ENCODE measurements around the gene AP1B1. TPM values are rescaled to one million over a fixed set of nuclear protein-coding genes. Genes with fewer than 3 reads are reported as not detected.
"Not testable (repeated sequence)": the region's sequence is repeated elsewhere in the genome, so short reads cannot be mapped to it uniquely, and the experiment has no call there.

The AP1B1 gene
- total RNA-seq, 2 donors from 2014 or later = 44.2 to 44.6 TPM

- intact Hi-C loops (cut with DNase I) = loop anchor here in 1 of 2 donors (5.0 kb wide), 1 partner anchor 50 kb away; the partner anchor contains the start of gene GAS2L1
- not testable (repeated sequence) for DNase-seq, ATAC-seq
These were observed 31.0 kb downstream of the AP1B1 start for GRCh38 chr22:29357193-29357890.

DNA sequence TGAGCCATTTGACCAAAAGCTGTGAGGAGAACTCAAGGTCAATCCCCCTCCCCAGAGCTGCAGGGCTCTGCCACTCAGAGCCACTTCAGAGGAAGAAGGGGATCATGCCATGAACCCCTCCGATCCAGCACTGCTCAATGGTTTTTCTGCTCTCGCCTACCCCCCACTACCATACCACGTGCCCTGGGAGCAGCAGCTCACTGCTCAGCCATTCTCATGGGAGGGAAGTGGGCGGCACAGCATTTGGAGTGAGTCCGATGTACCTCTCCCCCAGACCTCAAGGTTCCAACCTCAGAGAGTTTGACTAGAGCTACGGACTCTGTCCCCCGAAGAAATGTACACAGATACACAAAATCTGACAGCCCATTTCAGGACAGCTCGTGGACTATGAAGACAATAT is 34.5 kb downstream of the AP1B1 start:
- no peak for ATAC-seq

GRCh38 chr22:29353286-29353685 is 35.1 kb downstream of the AP1B1 start:
- intact Hi-C loops (cut with DNase I) = no loop called here
- no peak for ATAC-seq
- DNase-seq = no peak

More for the DNA sequence above, 34.5 kb downstream of the AP1B1 start:
- intact Hi-C loops (cut with DNase I) = no loop called here
- no peak for DNase-seq

DNA sequence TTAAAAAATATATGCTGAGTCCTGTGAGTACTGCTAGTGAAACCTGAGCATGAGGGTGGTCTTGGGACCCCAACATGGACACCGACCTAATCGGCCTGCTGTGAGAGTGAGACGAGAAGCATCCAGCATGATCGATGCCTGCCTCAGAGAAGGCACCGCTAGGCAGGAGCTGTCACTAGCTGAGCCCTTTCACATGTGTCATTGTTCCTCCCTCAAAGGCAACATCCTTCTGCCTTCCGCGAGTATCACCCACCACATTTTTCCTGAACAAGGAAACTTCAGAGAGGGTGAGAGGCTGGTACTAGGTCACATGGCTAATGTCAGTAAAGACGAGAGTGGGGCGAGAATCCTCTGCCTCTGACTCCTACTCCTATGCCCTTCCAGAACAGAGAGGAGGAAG is 35.6 kb downstream of the AP1B1 start:
- DNase-seq (no peak), ATAC-seq (no peak)
- intact Hi-C loops (cut with DNase I) = no loop called here

DNA sequence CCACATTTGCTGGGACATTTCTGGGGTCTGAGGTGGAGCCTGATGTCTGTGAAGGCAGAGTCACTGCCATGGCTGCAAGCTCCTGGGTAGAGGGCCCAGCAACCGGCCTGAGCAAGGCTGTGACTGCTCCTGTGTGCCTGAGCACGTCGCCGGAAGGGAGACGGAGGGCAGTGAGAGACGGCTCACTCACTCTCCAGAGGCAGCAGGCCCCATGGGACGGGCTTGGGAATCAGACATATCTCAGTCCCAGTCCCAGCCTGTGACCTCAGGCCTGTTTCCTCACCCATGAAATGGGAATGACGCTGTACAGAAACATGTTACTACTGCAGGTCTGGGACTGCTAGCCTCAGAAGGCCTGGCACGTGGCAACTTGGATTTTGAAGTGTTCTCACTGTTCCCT is 36.5 kb downstream of the AP1B1 start:
- ATAC-seq = no peak
- intact Hi-C loops (cut with DNase I) = no loop called here
- DNase-seq = no peak

GRCh38 chr22:29351042-29351441 is 37.3 kb downstream of the AP1B1 start:
- DNase-seq = no peak
- no peak for ATAC-seq
- intact Hi-C loops (cut with DNase I) = no loop called here

GRCh38 chr22:29348956-29349355 is 39.4 kb downstream of the AP1B1 start:
- ATAC-seq (no peak), DNase-seq (no peak)
- intact Hi-C loops (cut with DNase I) = no loop called here

GRCh38 chr22:29348041-29348440 is 40.3 kb downstream of the AP1B1 start:
- intact Hi-C loops (cut with DNase I) = no loop called here
- DNase-seq = no peak
- no peak for ATAC-seq

- no peak for DNase-seq
- peak in 1 of 2 donors; percentile 49 for ATAC-seq
- intact Hi-C loops (cut with DNase I) = no loop called here
These were observed 41.7 kb downstream of the AP1B1 start for GRCh38 chr22:29346659-29347058.

GRCh38 chr22:29345932-29346331 is 42.4 kb downstream of the AP1B1 start:
- peak in 1 of 2 donors; percentile 19 for ATAC-seq
- intact Hi-C loops (cut with DNase I) = no loop called here
- no peak for DNase-seq

DNA sequence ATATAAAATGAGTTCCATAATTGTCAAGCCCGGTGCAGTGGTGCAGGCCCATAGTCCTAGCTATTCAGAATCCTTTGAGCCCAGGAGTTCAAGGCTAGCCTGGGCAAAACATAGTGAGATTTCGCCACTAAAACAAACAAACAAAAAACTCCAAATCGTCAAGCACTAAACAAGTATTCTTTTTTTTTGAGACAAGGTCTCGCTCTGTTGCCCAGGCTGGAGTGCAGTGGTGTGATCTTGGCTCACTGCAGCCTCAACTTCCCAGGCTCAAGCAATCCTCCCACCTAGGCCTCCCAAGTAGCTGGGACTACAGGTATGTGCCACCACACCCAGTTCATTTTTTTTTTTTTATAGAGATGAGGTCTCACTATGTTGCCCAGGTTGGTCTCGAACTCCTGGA is 43.5 kb downstream of the AP1B1 start:
- ATAC-seq; intact Hi-C loops (cut with DNase I); DNase-seq: not testable (repeated sequence)

DNA sequence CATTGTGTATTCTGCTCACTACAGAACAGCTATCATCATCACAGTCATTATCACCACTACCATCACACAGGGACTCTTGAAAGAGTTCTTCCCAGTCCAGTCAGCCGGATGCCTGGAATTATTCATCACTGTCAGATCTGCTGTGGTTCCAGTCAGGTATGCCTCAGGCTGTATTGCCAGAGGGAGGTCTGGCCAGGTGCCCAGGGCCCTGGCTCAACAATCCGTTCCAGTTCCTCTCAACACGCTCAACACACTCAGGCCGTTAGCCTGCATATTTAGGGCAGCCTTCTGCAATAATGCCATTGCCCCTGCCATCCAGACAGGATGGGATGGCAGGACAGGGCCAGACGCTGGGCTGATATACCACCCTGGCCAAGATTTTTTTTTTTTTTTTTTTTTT is 44.2 kb downstream of the AP1B1 start:
- DNase-seq (peak; percentile 62), ATAC-seq (peak; percentile 67 to 83)
- intact Hi-C loops (cut with DNase I) = no loop called here

- DNase-seq = peak; percentile 59
- intact Hi-C loops (cut with DNase I) = no loop called here
- ATAC-seq = peak; percentile 32 to 61
These were observed 45.0 kb downstream of the AP1B1 start for GRCh38 chr22:29343313-29343805.

GRCh38 chr22:29342577-29343312 is 45.6 kb downstream of the AP1B1 start:
- intact Hi-C loops (cut with DNase I) = no loop called here
- ATAC-seq (peak in 1 of 2 donors; percentile 29), DNase-seq (no peak)

GRCh38 chr22:29342177-29342576 is 46.2 kb downstream of the AP1B1 start:
- no peak for ATAC-seq
- DNase-seq = no peak
- intact Hi-C loops (cut with DNase I) = no loop called here

DNA sequence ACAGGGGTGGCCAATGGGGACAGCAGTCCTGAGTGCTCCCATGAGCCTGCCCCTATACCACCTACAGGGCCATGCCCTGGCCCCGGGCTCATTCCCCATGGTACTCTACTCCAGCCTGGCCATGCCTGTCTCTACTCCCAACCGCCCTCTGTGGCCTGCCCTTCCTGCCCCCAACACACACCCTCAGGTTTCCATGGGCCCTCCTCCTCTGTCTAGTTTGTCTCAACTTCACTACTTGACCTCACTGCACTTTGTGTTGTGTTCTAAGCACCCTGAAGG is 46.6 kb downstream of the AP1B1 start:
- intact Hi-C loops (cut with DNase I) = no loop called here
- DNase-seq (no peak), ATAC-seq (no peak)

DNA sequence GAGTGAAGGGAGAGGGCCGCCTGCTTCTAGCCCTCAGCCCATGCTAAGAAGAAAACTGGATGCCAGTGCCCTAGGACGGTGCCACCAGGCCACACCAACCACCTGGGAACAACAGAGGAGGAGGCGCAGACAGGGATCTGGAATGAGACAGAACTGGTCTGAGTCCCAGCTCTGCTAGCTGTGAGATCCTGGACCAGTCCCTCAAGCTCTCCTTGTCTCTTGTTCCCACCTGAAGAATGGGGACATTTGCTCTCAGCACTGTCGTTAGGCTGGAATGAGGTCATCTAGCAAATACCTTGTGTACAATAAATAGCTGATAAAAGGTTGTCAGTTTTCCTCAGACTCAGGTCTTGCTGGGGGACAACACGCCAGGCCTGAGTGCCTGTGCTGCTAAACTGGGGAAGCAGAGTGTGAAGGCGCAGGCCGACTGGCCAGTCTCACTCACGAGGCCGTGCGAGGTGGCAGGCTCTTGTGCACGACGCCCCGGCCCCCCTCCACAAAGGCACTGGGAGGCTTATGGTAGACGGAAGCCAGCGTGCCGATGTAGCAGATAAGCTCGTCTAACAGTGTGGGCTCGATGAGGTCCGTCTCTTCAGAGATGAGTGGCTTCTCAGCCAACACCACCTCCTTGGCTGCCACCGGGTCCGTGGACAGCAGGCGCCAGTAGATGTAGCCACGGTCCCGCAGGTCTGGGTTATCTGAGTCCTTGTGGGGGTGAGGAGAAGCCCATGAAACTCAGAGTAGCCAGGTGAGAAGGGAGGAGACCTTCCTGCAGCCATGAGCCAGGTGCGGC is 47.1 kb downstream of the AP1B1 start:
- DNase-seq (no peak), ATAC-seq (peak in 1 of 2 donors; percentile 7)
- intact Hi-C loops (cut with DNase I) = no loop called here

DNA sequence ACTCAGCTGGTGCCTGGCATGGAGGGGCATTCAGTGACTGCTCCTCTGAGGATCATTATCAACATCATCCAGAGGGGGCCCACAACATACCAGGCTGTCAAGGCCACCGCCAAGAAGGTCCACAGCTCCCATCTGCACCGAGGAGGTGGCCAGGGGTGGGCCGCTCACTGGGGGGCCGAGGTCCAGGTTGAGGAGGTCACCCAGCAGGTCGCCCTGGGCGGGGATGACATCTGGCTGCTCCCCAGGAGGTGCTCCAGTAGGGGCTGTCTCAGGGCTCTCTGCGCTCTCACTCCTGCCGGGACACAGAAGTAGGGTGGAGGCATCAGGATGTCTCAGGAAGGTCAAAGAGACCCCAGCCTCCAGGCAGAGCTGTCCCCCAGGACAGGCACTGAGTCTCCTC is 47.8 kb downstream of the AP1B1 start:
- intact Hi-C loops (cut with DNase I) = no loop called here
- no peak for DNase-seq
- ATAC-seq = no peak

- ATAC-seq (no peak), DNase-seq (no peak)
- intact Hi-C loops (cut with DNase I) = no loop called here
These were observed 48.8 kb downstream of the AP1B1 start for GRCh38 chr22:29339381-29340235.
